Activated T-cell treated with anti-CD3 and anti-CD28 coated beads, Interleukin-2, amount 50 U/mL, for 48 hours (primary cell): Measurements from ENCODE around the gene FMO3.

Experiments
- DNase-seq, 2 experiments: peaks; one replicate each; pipeline ENCODE4 v3.0.0-alpha.2; 2020

Gene FMO3

GRCh38 chr1:171090604-171091003 lies at the start of gene FMO3:
TSS of gene FMO3 (plus strand) at chr1:171090905. CDS start at chr1:171092659, 1,754 bp downstream.
- DNase-seq = no peak

- DNase-seq = no peak
Observed at GRCh38 chr1:171048014-171048413, 42.7 kb upstream of the FMO3 start.

GRCh38 chr1:171052977-171053376 lies 37.7 kb upstream of the FMO3 start:
- DNase-seq = no peak

GRCh38 chr1:171055966-171056643 lies 34.6 kb upstream of the FMO3 start:
- no peak for DNase-seq

- DNase-seq = no peak
Observed at GRCh38 chr1:171061425-171062143, 29.1 kb upstream of the FMO3 start.

GRCh38 chr1:171062902-171063301 lies 27.8 kb upstream of the FMO3 start:
- no peak for DNase-seq

GRCh38 chr1:171075041-171075440 lies 15.7 kb upstream of the FMO3 start:
- no peak for DNase-seq

- no peak for DNase-seq
Observed at GRCh38 chr1:171081314-171081753, 9.4 kb upstream of the FMO3 start.

GRCh38 chr1:171081763-171082201 lies 8.9 kb upstream of the FMO3 start:
- no peak for DNase-seq

GRCh38 chr1:171082606-171083005 lies 8.1 kb upstream of the FMO3 start:
- no peak for DNase-seq

- no peak for DNase-seq
Observed at GRCh38 chr1:171083222-171083621, 7.5 kb upstream of the FMO3 start.

GRCh38 chr1:171084091-171084490 lies 6.6 kb upstream of the FMO3 start:
- DNase-seq = no peak

- DNase-seq = no peak
Observed at GRCh38 chr1:171084870-171085269, 5.8 kb upstream of the FMO3 start.

GRCh38 chr1:171087896-171088295 lies 2.8 kb upstream of the FMO3 start:
- DNase-seq = no peak

GRCh38 chr1:171103862-171104261 lies 13.2 kb downstream of the FMO3 start:
- DNase-seq = no peak

GRCh38 chr1:171107262-171107940 lies 16.7 kb downstream of the FMO3 start:
- DNase-seq = no peak

GRCh38 chr1:171107969-171108368 lies 17.3 kb downstream of the FMO3 start:
- DNase-seq = no peak

GRCh38 chr1:171109966-171110365 lies 19.3 kb downstream of the FMO3 start:
- DNase-seq = no peak

- DNase-seq = no peak
Observed at GRCh38 chr1:171110621-171111326, 20.1 kb downstream of the FMO3 start.

GRCh38 chr1:171112119-171112518 lies 21.4 kb downstream of the FMO3 start:
- DNase-seq = no peak

GRCh38 chr1:171113382-171113781 lies 22.7 kb downstream of the FMO3 start:
- no peak for DNase-seq

- DNase-seq = no peak
Observed at GRCh38 chr1:171115280-171115897, 24.7 kb downstream of the FMO3 start.

GRCh38 chr1:171116676-171117075 lies 26.0 kb downstream of the FMO3 start:
- DNase-seq = no peak
